ENCODE measurements around the gene PPM1A.

DNA sequence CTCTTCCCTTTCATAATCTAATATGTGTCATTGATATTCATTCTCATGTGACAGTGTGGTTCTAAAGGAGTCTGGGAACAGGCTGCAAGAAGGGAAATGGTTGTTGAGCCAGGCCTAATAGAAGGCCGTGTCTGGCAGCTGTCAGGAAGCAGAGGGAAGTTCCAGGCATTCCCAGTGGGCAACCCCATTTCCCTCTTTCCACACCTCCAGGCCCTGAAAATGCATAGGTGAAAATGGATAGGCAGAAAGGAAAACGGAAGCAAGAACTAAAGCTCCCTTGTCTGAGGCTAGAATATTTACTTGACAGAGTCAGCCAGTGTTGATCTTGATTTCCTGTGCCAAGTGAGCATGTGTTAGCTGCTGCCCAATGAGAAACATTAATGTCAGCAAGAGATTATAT, 97.7 kb downstream of the PPM1A start:
- no peak for TF ChIP-seq SP2 (tag by site-specific recombination; IDR thresholded peaks at IDR 0.05)
- TF ChIP-seq, protein P1, sequence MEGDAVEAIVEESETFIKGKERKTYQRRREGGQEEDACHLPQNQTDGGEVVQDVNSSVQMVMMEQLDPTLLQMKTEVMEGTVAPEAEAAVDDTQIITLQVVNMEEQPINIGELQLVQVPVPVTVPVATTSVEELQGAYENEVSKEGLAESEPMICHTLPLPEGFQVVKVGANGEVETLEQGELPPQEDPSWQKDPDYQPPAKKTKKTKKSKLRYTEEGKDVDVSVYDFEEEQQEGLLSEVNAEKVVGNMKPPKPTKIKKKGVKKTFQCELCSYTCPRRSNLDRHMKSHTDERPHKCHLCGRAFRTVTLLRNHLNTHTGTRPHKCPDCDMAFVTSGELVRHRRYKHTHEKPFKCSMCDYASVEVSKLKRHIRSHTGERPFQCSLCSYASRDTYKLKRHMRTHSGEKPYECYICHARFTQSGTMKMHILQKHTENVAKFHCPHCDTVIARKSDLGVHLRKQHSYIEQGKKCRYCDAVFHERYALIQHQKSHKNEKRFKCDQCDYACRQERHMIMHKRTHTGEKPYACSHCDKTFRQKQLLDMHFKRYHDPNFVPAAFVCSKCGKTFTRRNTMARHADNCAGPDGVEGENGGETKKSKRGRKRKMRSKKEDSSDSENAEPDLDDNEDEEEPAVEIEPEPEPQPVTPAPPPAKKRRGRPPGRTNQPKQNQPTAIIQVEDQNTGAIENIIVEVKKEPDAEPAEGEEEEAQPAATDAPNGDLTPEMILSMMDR (tag by site-specific recombination; IDR thresholded peaks at IDR 0.05) = no peak

Data from HEK293 (cell line).